ENCODE data around the gene DSCAML1. TPM values are rescaled to one million over a fixed set of nuclear protein-coding genes. Genes with fewer than 3 reads are reported as not detected.

DSCAML1 gene
- total and polyA plus RNA-seq, 2 of the 8 experiments (the other 6 are each of a cell fraction or from before 2014, with no cell fraction given), result 0.19 to 0.24 TPM

GRCh38 chr11:117679461-117679860 is 117.6 kb downstream of the DSCAML1 start (continued):
- no peak for TF ChIP-seq CHD7 (IDR thresholded peaks at IDR 0.05; ENCODE audit: insufficient replicate concordance, low read length)
- TF ChIP-seq SIN3A (conservative IDR thresholded peaks at IDR 0.05 in 1 of 2, IDR thresholded peaks at IDR 0.05 in 1 of 2; ENCODE audit: low read depth in 1 of 2, low read length in 2 of 2), result no peak
- no peak for TF ChIP-seq NRF1 (IDR thresholded peaks at IDR 0.05; ENCODE audit: low read depth, low read length)

All from H1 (cell line).